Measurements from ENCODE around the gene ISOC2.

The ISOC2 gene

DNA sequence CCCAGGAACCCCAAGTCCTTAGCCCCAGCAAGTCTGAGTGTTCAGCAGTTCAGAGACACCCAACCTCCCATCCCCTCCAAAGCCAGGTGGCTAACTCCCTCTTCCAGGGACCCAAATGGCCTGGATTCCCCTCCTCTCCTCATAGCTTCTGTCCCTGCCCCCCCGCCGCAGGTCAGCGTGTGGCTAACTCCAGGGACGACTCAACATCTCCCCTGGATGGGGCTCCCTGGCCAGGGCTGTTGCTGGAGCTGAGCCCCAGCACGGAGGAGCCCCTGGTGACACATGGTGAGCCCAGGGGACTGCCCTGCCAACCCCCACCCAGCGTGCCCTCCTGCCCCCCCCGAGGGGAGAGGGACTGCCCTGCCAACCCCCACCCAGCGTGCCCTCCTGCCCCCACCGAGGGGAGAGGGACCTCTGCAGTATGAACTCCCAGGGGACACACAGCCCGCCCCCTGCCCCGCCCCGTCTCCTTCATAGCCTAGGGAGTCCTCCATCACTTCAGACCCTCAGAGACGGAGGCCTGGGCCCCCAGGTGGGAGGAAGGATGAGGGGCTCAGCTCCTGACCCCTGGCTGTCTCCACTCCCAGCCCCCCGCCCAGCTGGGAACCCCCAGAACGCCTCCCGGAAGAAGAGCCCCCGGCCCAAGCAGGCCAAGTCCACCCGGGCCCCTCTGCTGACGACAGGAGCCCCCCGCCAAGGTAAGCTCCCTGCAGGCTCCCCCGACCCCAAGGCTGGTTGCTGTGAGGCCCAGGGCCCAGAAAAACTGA is 28.5 kb upstream of the ISOC2 start:
- DNase-seq, result no peak

DNA sequence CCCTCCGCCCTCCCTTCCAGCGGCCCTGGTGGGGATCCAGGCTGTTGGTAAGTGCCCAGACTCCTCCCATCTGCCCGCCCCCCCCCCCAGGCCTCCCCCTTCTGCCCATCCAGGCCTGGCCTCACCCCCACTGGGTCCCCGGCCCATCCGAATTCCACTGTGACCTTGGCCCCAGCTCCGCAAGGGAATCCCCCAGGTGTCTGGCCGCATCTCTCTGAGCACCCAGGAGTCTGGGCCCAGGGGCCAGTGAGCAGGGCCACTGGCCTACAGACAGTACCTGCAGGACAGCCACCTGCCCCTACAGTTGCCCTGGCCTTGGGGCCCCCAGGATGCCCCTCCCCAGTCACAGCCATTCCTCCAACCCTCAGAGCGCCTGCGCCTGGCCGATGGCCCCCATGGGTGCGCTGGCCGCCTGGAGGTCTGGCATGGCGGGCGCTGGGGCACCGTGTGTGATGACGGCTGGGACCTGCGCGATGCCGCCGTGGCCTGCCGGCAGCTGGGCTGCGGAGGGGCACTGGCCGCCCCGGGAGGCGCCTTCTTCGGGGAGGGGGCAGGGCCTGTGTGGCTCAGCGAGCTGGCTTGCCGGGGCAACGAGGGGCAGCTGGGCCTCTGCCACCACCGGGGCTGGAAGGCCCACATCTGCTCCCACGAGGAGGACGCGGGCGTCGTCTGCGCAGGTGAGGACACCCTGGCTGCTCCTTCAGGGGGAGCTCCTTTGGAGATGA is 27.7 kb upstream of the ISOC2 start:
- DNase-seq, result no peak

DNA sequence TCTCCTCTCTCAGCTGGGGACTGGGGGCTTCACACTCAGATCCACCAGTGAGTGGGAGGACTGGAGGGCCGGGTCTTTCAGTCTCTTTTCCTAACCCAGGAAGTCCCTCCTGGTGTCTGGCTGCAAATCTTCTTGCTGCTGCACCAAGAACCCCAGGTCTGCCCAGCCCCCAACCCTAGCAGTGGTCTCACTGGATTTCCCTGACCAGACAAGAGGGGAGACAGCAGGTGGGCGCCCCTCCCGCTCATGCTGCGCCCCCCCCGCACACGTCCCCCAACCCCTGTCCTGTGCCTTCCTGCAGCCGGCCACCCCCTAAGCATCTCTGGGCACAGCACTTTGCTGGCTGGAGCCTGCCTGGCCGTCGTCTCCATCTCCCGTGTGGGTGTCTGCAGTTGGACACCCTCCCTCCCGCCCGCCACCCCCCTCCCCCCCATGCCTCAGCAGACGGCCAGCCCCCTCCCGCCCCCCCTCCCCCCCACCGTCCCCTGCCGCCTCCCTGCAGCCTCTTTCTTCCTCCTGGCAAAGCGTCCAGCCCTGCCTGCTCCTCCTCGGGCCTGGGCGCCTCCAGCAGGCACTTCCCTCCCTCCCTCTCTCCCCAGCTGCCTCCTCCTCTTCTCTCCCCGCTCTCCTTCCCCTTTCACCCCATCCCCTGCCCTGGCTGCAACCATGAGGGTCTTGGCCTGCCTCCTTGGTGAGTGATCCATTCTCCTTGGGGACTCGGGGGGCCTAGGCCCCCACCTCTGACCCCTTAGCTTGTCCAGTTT is 26.7 kb upstream of the ISOC2 start, which contains the start of gene SSC5D:
TSS of gene SSC5D (plus strand) at position 513 of the 764 bp plus-strand sequence. CDS start at position 667, 154 bp downstream.
- DNase-seq, result no peak

DNA sequence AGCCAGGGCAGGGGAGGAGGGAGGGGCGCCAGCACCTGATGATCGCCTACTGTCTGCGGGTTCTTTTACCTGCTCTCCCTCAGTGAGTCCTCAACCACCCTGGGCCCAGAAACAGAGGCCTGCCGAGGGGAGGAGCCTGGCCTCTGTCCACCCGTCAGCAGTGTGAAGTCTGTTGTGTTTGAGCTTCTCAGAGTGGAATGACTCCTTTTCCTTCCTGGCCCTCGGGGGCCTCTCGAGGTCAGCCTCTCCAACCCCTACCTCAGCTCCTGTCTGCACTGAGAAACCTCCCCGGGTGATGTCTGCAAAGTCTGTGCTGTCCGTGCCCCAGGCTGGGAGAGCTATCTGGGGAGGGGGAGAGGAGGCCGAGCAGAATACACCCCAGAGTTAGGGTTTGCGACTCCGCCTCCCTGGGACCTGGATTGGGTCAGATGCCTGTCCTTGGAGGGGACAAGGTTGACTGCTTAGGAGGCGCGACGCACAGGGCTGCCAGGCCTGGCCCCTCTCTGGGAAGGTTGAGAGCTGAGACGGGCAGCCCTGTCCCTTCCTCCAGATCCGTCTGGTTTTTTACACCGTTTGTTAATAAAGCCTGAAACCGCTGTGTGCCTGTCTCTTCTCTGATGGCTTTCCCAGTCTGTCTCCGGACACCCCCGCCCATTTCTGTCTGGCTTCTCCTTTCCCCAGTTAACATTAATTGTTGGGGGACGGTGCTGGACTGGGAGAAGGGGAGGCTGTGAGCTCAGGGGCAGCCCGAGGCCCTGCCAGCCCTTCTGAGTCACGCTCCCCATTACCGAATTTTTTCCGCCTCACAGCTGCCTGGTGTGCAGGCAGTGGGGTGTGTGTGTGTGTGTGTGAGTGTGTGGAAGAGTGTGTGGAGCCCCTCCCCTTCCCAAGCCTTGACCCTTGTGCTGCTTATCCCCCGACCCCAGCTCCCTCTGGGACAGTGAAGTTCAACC is 25.8 kb upstream of the ISOC2 start:
- DNase-seq, result peak; percentile 61

DNA sequence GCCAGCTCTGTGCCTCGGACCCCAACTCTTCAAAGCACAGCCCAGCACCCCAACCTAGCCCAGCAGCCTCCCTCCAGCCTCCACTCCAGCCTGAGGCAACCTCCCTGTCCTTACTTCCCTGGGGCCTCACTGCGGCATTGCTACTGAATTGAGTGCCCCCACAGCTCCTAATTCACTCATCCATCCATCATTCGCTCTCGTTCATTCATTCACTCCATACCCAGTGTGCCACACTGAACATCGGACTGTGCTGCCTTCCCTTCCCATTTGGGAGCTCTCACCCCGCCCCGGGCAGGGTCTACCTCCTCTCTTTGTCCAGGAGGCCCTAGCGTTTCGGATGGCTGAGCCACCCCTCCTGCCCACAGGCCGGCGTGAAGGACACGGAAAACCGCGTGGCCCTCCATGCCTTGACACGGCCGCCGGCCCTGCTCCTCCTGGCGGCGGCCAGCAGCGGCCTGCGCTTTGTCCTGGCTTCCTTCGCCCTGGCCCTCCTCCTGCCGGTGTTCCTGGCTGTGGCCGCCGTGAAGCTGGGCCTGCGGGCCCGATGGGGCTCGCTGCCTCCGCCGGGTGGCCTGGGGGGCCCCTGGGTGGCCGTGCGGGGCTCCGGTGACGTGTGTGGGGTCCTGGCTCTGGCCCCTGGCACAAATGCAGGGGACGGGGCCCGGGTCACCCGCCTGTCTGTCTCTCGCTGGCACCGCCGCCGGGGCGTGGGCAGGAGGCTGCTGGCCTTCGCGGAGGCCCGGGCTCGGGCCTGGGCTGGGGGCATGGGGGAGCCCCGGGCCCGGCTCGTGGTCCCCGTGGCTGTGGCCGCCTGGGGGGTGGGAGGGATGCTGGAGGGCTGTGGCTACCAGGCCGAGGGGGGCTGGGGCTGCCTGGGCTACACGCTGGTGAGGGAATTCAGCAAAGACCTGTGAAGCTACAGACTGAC is 24.9 kb upstream of the ISOC2 start:
- no peak for DNase-seq

DNA sequence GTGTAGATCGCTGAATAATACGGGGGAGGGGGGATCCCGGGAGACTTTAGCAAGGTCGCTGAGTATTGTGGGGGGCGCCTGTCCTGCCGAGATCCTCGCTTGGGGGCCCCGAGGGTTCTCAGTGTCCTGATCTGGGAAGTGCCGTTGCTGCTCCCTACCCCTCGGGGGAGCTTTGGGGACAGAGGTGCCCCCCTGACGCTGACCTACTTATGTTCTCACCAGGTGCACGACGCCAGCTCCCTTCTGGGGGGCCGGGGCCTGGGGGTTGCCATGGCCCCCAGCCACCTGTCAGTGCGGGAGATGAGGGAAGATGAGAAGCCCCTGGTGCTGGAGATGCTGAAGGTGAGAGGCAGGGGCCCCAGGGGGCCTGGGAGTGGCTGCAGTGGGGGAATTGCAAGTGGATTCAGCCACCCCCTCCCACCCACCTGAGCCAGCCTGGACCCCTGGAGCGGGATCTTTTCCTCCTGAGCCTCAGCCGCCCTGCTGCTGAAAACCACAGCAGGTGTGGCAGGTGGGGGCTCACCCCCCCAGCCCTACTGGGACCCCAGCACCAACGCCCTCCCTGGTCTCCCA is 24.1 kb upstream of the ISOC2 start:
- no peak for DNase-seq

DNA sequence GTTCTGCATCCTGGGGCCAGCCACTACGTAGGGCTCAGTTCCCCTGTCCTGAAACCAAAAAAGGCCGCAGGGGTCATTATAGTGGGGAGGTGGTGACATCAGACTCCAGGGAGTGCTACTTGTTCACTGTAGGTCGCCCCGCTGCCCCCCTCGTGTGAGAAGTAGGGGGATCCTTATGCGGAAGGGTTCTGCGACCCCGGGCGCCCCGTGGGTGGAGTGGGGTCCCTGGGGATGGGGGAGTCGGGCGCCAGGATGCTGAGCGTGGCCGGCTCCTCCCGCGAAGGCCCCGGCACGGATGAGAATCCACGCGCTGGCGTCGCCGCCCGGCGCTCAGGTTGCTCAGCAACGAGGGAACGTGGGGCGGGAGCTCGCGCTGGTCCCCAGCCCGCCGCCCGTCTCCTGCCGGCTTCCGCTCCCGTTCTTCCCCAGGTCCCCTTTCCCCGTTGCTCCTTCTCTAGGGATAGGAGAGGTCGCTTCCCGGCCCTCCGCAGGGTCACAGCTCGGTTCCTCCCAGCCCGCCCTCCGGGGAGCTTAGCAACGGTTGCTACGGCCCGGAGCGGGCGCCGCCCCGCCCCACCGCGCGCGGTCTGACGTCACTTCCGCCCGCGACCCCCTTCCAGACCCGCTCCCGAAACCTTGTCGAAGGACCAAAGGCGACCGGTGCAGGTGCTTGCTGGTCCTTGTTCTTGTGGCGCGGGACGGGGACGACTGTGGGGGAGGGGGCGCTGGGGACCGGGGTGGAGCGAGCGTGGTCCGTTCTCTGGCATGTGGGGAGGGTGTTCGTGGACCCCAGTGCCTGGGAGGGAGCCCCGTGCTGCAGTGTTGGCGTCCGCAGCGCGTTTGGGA is 23.4 kb upstream of the ISOC2 start, which contains the start of gene NAT14:
TSS of gene NAT14 (plus strand) at position 596 of the 846 bp plus-strand sequence. CDS start 521 bp downstream, outside the sequence.
- peak; percentile 42 for DNase-seq

DNA sequence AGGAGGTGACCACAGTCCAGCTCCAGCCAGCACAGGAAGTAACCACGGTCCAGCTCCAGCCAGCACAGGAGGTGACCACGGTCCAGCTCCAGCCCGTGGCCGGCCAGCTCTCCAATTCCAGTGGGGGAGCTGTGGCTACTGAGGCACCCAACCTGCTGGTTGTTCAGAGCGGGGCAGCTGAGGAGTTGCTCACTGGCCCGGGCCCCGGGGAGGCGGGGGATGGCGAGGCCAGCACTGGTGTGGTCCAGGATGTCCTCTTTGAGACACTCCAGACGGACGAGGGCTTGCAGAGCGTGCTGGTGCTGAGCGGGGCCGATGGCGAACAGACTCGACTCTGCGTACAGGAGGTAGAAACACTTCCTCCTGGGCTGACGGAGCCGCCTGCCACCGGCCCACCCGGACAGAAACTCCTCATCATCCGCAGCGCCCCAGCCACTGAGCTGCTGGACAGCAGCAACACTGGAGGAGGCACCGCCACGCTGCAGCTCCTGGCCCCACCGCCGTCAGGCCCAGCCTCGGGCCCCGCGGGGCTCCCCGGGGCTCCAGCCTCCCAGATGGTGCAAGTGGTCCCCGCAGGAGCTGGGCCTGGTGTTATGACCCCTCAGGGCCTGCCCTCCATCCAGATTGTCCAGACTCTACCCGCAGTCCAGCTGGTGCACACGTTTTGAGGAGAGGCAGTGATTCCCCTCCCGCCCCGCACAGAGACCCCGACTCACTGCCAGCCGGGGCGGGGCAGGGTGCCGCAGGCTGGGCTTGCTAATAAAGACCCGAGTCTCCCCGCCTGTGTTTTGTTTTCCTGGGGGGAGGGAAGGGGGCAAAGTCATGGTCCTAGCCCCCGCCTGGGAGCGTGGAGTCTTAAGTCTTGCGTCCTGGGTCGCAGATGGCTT is 22.5 kb upstream of the ISOC2 start:
- no peak for DNase-seq

DNA sequence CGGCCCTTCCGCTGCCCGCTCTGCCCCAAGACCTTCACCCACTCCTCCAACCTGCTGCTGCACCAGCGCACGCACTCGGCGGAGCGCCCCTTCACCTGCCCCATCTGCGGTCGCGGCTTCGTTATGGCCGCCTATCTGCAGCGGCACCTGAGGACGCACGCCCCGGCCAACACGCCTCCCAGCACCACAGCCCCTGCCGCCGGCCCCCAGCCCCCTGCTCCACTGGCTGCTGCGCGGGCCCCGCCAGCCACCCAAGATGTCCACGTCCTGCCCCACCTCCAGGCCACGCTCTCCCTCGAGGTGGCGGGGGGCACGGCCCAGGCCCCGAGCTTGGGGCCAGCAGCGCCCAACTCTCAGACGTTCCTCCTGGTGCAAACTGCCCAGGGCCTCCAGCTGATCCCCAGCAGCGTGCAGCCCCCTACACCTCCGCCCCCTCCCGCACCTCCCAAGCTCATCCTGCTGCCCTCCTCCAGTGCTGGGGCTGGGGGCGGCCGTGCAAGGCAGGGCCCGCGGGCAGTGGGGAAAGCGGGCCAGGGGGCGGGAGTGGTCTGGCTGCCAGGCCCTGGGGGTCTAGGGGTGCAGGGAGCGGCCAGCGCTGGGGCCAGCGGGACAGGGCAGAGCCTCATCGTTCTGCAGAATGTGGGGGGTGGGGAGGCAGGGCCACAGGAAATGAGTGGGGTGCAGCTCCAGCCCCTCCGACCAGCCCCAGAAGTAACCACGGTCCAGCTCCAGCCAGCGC is 21.7 kb upstream of the ISOC2 start:
- no peak for DNase-seq

DNA sequence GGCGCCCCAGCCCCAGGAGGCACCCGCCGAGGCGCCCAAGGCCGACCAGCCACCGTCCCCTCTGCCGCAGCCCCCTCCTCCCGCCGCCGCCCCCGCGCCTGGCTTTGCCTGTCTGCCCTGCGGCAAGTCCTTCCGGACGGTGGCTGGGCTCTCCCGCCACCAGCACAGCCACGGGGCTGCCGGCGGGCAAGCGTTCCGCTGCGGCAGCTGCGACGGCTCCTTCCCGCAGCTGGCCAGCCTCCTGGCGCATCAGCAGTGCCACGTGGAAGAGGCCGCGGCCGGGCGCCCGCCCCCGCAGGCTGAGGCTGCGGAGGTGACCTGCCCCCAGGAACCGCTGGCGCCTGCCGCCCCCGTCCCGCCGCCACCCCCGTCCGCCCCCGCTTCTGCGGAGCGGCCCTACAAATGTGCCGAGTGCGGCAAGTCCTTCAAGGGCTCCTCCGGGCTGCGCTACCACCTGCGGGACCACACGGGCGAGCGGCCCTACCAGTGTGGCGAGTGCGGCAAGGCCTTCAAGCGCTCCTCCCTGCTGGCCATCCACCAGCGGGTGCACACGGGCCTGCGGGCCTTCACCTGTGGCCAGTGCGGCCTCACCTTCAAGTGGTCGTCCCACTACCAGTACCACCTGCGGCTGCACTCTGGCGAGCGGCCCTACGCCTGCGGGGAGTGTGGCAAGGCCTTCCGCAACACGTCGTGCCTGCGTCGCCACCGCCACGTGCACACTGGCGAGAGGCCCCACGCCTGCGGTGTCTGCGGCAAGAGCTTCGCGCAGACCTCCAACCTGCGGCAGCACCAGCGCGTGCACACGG is 20.9 kb upstream of the ISOC2 start:
- no peak for DNase-seq

DNA sequence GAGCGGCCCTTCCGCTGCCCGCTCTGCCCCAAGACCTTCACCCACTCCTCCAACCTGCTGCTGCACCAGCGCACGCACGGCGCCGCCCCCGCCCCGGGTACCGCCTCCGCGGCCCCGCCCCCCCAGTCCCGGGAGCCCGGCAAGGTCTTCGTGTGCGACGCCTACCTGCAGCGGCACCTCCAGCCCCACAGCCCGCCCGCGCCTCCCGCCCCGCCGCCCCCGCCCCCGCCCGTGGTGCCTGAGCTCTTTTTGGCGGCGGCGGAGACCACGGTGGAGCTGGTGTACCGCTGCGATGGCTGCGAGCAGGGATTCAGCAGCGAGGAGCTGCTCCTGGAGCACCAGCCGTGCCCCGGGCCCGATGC is 20.3 kb upstream of the ISOC2 start:
- no peak for DNase-seq

DNA sequence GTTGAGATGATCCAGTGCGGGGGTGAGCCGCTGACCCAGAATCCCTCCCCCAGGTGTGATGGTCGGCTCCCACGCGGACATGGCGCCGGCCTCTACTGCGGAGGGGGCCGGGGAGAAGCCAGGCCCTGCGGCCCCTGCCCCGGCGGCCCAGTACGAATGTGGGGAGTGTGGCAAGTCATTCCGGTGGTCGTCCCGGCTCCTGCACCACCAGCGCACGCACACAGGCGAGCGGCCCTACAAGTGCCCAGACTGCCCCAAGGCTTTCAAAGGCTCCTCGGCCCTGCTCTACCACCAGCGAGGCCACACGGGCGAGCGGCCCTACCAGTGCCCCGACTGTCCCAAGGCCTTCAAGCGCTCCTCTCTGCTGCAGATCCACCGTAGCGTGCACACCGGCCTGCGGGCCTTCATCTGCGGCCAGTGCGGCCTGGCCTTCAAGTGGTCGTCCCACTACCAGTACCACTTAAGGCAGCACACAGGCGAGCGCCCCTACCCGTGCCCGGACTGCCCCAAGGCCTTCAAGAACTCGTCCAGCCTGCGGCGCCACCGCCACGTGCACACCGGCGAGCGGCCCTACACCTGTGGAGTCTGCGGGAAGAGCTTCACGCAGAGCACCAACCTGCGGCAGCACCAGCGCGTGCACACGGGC is 19.8 kb upstream of the ISOC2 start:
- no peak for DNase-seq

DNA sequence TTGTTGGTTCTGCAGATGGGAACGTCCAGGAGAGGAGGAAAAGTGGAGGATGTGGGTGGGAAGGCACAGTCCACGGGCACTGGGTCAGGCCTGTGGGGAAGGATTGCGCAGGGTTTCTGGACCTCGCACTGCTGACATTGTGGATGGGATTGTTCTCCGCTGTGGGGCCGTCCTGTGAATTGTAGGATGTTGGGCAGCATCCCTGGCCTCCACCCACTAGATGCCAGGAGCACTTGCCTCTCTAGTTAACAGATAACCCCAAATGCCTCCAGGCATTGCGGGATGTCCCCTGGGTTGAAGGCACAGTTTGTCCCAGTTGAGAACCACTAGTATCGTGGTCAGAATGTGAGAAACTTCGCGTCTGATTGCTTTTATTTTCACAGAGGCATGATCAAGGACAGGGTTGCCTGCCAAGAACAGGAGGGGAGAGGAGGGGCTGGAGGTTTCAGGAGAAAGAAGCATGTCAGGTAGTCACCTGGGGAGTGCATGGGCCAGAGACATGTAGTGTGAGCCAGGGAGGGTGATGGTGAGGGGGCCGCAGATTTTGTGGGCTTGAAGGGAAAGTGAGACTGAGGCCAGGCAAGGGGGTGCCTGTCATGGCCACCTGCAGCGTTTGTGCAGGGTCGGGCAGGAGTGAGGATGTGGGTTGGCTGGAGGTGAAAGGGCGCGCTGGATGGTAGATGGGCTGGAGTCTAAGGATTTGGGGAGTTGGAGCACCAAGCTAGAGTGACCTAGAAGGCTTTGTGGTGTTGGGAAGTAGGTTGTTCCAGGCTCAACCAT is 18.2 kb upstream of the ISOC2 start:
- no peak for DNase-seq

DNA sequence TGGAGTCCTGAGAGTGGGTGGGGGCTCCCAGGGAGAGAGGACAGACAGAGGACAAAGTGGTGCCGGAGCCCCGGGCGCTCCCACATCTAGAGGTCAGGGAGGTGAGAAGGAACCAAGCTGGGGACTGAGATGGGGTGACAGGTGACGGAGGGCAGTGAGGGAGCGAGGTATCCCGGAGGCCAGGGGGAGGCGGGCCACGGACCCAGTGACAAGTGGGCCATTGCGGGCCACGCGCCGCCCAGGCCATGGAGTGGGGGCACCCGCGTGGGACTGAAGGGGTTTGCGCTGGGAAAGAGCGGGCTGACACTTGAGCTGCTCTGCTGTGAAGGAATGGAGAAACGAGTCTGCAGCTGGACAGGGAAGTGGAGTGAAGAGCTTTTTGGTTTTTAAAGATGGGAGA is 17.6 kb upstream of the ISOC2 start:
- no peak for DNase-seq

DNA sequence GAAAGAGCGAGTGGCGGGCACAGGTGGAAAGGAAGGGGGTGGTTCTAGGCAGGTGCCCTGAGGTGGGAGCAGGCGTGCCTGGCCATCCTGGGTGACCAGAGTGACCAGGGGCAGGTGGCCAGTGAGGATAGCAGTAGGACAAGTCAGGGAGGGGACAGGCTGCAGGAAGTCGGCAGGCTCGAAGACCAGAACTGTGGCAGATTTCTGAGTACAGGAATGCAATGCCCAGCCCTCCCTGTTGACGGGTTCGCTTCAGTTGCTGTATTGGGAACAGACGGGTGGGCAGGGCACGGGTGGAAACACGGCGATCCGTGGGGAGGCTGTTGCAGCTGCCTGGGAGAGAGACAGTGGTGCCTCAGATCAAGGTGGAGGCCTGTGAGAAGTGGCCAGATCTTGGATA is 16.9 kb upstream of the ISOC2 start:
- DNase-seq, result no peak

DNA sequence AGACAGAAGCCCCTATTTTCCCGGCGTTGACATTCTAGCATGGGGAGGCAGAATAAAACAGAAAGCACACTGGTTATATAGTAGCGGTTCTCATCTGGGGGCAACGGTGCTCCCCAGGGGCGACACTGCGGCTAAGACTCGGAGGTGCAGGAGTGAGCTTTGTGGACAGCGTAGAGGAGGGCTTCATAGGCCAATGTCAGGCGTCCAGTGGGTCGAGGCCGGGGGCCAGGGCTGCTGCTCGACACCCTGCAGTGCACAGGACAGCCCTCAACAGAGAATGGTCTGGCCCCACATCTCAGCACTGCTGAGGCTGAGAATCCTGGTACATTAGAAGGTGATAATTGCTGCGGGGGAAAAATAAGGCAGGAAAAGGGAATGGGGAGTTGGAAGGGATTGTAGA is 16.5 kb upstream of the ISOC2 start:
- no peak for DNase-seq
